Nephron (organoid): ENCODE results near the gene KMT2C.

ENCODE experiments used
- H3K27ac Mint-ChIP-seq, 3 experiments: 2 replicates each; pipeline ENCODE4 v1.8.0; 2020; ENCODE audit warnings: mixed read lengths in 3 of 3, mild to moderate bottlenecking in 2 of 3, moderate library complexity in 1 of 3
- H3K27me3 Mint-ChIP-seq: 2 replicates; pipeline ENCODE4 v1.8.0; 2021; ENCODE audit warnings: low read depth, mild to moderate bottlenecking, moderate library complexity, mixed read lengths
- H3K36me3 Mint-ChIP-seq: 2 replicates; pipeline ENCODE4 v1.8.0; 2020; ENCODE audit warnings: low read depth, mixed read lengths
- H3K4me1 Mint-ChIP-seq: 2 replicates; pipeline ENCODE4 v1.8.0; 2020; ENCODE audit warnings: mixed read lengths
- H3K4me3 Mint-ChIP-seq, 3 experiments: 2 replicates each; pipeline ENCODE4 v1.8.0; 2020; ENCODE audit warnings: mild to moderate bottlenecking in 3 of 3, mixed read lengths in 3 of 3, moderate library complexity in 2 of 3
- H3K9me3 Mint-ChIP-seq: 2 replicates; pipeline ENCODE4 v1.8.0; 2020; ENCODE audit warnings: mixed read lengths
- CTCF ChIP-seq, 3 experiments: fragments of 200-600 bp; sonication (generic); IDR thresholded peaks; one replicate each; pipeline ENCODE4 v1.5.0; 2021; ENCODE audit warnings: antibody characterized with exemption in 3 of 3; ENCODE audit not compliant: unreplicated experiment in 3 of 3

The KMT2C gene

DNA sequence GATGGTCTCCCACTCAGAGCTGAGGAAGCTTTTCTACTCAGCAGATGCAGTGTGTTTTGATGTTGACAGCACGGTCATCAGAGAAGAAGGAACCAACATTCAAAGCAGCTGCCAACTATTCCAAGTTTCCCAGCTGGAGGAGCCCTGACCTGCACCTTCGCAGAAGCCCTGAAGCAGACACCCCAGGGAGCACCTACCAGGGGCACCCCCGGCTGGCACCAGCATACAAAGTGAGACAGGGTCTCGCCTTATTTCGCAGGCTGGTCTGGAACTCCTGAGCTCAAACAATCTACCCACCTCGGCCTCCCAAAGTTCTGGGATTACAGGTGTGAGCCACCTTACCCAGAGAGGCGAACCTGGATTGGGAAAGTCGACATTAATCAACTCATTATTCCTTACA, 68.6 kb downstream of the KMT2C start:
- no peak for TF ChIP-seq CTCF (IDR thresholded peaks at IDR 0.05; ENCODE audit: unreplicated experiment in 3 of 3)
- H3K4me3 Mint-ChIP-seq: no peak overlapping the region
- H3K4me1 Mint-ChIP-seq: peaks cover 54% of the 10 kb centered on the region
- peak overlapping the region in 1 of 3 experiments; percentile 45 for H3K27ac Mint-ChIP-seq
- H3K27me3 Mint-ChIP-seq: no peaks in the 10 kb centered on the region
- peaks cover 21% of the 10 kb centered on the region for H3K36me3 Mint-ChIP-seq
- H3K9me3 Mint-ChIP-seq: peaks cover 6% of the 10 kb centered on the region

GRCh38 chr7:152366662-152367061, 69.1 kb downstream of the KMT2C start:
- Mint-ChIP-seq H3K36me3 (peaks cover 21% of the 10 kb centered on the region), H3K27me3 (no peaks in the 10 kb centered on the region), H3K27ac (peak overlapping the region in 1 of 3 experiments; percentile 45), H3K4me1 (peaks cover 59% of the 10 kb centered on the region), H3K9me3 (peaks cover 4% of the 10 kb centered on the region), H3K4me3 (no peak overlapping the region)
- TF ChIP-seq CTCF (IDR thresholded peaks at IDR 0.05; ENCODE audit: unreplicated experiment in 3 of 3): no peak

DNA sequence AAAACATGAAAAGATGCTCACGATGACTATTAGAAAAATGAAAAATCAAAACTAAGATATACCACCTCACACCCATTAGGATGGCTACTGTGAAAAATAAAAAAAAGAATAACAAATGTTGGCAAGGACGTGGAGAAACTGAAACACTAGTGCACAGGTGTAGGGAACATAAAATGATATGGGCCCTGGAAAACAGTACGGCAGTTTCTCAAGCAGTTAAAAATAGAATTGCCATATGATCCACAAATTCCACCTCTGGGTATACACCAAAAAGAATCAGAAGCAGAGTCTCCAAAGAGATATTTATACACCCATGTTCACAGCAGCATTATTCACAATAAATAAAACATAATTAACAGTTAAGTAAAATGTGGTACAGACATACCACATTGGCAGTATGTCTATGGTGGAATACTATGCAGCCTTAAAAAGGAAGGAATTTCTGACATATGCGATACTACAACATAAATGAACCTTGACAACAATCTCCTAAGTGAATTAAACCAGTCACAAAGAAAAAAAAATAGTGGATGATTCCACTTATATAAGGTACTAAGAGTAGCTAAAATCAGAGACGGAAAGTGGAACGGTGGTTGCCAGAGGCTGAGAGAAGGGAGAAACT, 69.7 kb downstream of the KMT2C start:
- H3K27ac Mint-ChIP-seq: no peak overlapping the region
- H3K4me3 Mint-ChIP-seq: no peak overlapping the region
- peaks cover under 1% of the 10 kb centered on the region for H3K9me3 Mint-ChIP-seq
- no peak for TF ChIP-seq CTCF (IDR thresholded peaks at IDR 0.05; ENCODE audit: unreplicated experiment in 3 of 3)
- peaks cover 60% of the 10 kb centered on the region for H3K4me1 Mint-ChIP-seq
- H3K36me3 Mint-ChIP-seq: peaks cover 18% of the 10 kb centered on the region
- H3K27me3 Mint-ChIP-seq: no peaks in the 10 kb centered on the region

DNA sequence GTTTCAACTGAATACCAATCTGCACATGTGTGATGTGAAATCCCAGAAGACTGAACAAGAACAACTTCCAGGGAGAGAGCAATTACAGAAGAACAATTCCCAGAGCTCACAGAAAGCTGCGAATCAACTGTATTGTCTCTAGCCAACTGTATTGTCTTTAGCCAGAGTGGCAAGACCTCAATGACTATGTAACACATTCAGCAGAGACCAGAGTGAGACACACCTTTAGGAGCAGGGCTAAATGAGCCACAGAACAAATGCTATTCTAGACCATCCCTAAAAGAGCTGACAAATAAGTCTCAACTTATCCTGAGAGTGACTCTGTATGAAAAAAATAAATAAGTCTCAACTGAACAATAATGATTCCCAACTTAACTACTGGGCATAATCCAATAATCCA, 72.0 kb downstream of the KMT2C start:
- H3K9me3 Mint-ChIP-seq: no peaks in the 10 kb centered on the region
- no peak overlapping the region for H3K4me3 Mint-ChIP-seq
- peaks cover 60% of the 10 kb centered on the region for H3K4me1 Mint-ChIP-seq

DNA sequence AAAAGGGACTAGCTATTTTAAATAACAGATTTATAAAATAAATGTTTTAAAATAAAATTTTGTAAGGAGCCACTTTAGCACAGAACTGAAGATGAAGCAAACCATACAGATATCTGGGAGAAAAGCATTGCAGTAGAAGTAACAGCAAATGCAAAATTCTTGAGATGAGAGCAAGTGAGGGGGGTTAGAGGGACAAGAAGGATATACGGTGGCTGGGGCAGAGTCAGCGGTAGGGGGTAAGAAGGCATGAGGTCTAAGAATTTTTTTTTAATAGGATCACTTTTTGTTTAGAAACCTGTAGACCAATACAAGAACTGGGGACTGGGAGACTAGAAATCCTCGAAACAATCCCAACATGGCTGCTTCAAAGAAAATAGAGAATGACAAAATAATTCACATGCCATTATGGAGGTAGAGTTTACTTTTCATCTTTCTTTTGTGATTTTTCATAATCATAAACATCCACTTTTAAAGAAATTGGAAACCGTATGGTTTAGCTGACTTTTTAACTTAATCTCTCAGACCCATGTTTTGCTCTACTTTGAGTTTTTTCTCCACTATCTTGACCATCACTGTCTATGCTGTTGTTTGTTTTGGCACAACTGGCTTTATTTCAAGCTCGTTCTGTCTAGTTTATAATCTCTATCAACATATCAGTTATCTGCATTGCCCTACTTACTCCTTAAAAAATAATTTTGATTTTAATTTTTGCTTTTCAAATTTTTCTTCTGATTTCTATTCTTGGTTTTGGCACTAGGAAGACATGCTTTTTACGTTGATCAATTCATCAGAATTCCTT, 73.5 kb downstream of the KMT2C start:
- no peaks in the 10 kb centered on the region for H3K27me3 Mint-ChIP-seq
- H3K9me3 Mint-ChIP-seq: no peaks in the 10 kb centered on the region
- peak overlapping the region; percentile 23 to 43 (median 29) for H3K27ac Mint-ChIP-seq
- H3K36me3 Mint-ChIP-seq: peaks cover 12% of the 10 kb centered on the region
- H3K4me3 Mint-ChIP-seq: no peak overlapping the region
- no peak for TF ChIP-seq CTCF (IDR thresholded peaks at IDR 0.05; ENCODE audit: unreplicated experiment in 3 of 3)
- H3K4me1 Mint-ChIP-seq: peaks cover 48% of the 10 kb centered on the region

More for the DNA sequence above, 72.0 kb downstream of the KMT2C start:
- TF ChIP-seq CTCF (IDR thresholded peaks at IDR 0.05; ENCODE audit: unreplicated experiment in 3 of 3): no peak
- Mint-ChIP-seq H3K27me3 (no peaks in the 10 kb centered on the region), H3K36me3 (peaks cover 17% of the 10 kb centered on the region), H3K27ac (no peak overlapping the region)
